Esophagus muscularis mucosa (tissue), 3 donors: Measurements from ENCODE around the gene VSIG10L2.

Experiments used
- POLR2A ChIP-seq: fragments of 450-650 bp; IDR thresholded peaks from one replicate; pipeline ENCODE4 v1.6.1; 2017; ENCODE audit warnings: antibody characterized with exemption, moderate library complexity, mild to moderate bottlenecking, low read depth
- POLR2AphosphoS5 ChIP-seq, 2 donors: sonication (generic); formaldehyde crosslinking; IDR thresholded peaks; one replicate each; pipeline ENCODE4 v1.6.1; 2017; ENCODE audit warnings: antibody characterized with exemption in 2 of 2
- TF ChIP-seq, protein P1 (sequence below), 3 experiments: fragments of 200-600 bp in 2 of 3; fragments of 450-650 bp in 1 of 3; sonication (generic) in 2 of 3; IDR thresholded peaks; one replicate each; pipeline ENCODE4 v1.5.1; 2017 to 2019; ENCODE audit warnings: antibody characterized with exemption in 3 of 3, mild to moderate bottlenecking in 2 of 3, moderate library complexity in 1 of 3

DNA sequence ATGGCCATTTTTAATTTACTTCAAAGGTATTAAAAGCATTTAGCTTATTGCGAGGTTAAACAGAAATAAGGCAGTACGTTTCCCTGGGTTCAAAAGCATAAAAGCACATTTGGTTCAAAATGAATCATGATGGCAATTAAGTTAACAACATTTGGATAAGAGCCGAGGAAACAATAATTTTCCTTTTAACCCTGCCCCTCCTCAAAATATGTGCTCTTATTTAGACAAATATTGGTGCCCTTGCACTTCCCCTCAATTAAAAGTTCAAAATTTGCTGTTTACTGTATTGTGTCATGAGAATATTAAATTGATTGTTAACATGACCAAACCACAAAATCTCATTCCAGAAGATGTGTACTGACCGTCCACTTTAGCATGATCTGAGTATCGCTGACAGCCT, 48.7 kb downstream of the VSIG10L2 start:
- TF ChIP-seq, protein P1, sequence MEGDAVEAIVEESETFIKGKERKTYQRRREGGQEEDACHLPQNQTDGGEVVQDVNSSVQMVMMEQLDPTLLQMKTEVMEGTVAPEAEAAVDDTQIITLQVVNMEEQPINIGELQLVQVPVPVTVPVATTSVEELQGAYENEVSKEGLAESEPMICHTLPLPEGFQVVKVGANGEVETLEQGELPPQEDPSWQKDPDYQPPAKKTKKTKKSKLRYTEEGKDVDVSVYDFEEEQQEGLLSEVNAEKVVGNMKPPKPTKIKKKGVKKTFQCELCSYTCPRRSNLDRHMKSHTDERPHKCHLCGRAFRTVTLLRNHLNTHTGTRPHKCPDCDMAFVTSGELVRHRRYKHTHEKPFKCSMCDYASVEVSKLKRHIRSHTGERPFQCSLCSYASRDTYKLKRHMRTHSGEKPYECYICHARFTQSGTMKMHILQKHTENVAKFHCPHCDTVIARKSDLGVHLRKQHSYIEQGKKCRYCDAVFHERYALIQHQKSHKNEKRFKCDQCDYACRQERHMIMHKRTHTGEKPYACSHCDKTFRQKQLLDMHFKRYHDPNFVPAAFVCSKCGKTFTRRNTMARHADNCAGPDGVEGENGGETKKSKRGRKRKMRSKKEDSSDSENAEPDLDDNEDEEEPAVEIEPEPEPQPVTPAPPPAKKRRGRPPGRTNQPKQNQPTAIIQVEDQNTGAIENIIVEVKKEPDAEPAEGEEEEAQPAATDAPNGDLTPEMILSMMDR (IDR thresholded peaks at IDR 0.05), result no peak
- TF ChIP-seq POLR2AphosphoS5 (IDR thresholded peaks at IDR 0.05), result no peak
- TF ChIP-seq POLR2A, result no peak
